HPDE6-E6E7 (cell line): ENCODE data around the gene SLC38A1.
"Not testable (repeated sequence)": the region's sequence is repeated elsewhere in the genome, so short reads cannot be mapped to it uniquely, and the experiment has no call there.

Experiments used
- DNase-seq: peaks from one replicate; pipeline ENCODE4 v3.0.0; 2011; ENCODE audit warnings: missing footprints; ENCODE audit errors: extremely low spot score

Gene SLC38A1

GRCh38 chr12:46264057-46264456, 4.8 kb downstream of the SLC38A1 start:
- DNase-seq: no peak

GRCh38 chr12:46263140-46264016, 5.5 kb downstream of the SLC38A1 start:
- no peak for DNase-seq

GRCh38 chr12:46261646-46262045, 7.2 kb downstream of the SLC38A1 start:
- no peak for DNase-seq

GRCh38 chr12:46260913-46261476, 7.8 kb downstream of the SLC38A1 start:
- DNase-seq: no peak

- no peak for DNase-seq
Measured at GRCh38 chr12:46260124-46260912, 8.5 kb downstream of the SLC38A1 start.

GRCh38 chr12:46259713-46260112, 9.1 kb downstream of the SLC38A1 start:
- DNase-seq: no peak

GRCh38 chr12:46259071-46259470, 9.8 kb downstream of the SLC38A1 start:
- DNase-seq: no peak

- DNase-seq: no peak
Measured at GRCh38 chr12:46258129-46258528, 10.7 kb downstream of the SLC38A1 start.

- DNase-seq: no peak
Measured at GRCh38 chr12:46256942-46257341, 11.9 kb downstream of the SLC38A1 start.

- DNase-seq: no peak
Measured at GRCh38 chr12:46253544-46254162, 15.2 kb downstream of the SLC38A1 start.

- DNase-seq: not testable (repeated sequence)
Measured at GRCh38 chr12:46251994-46252393, 16.8 kb downstream of the SLC38A1 start.

- not testable (repeated sequence) for DNase-seq
Measured at GRCh38 chr12:46249960-46250359, 18.9 kb downstream of the SLC38A1 start.

GRCh38 chr12:46246021-46246700, 22.7 kb downstream of the SLC38A1 start:
- DNase-seq: no peak

GRCh38 chr12:46244997-46245396, 23.8 kb downstream of the SLC38A1 start:
- no peak for DNase-seq

- no peak for DNase-seq
Measured at GRCh38 chr12:46244273-46244915, 24.4 kb downstream of the SLC38A1 start.

GRCh38 chr12:46242569-46242968, 26.3 kb downstream of the SLC38A1 start:
- no peak for DNase-seq

GRCh38 chr12:46240436-46240835, 28.4 kb downstream of the SLC38A1 start:
- DNase-seq: no peak

GRCh38 chr12:46238821-46239220, 30.0 kb downstream of the SLC38A1 start:
- no peak for DNase-seq

GRCh38 chr12:46237371-46238045, 31.3 kb downstream of the SLC38A1 start:
- DNase-seq: no peak

- no peak for DNase-seq
Measured at GRCh38 chr12:46234000-46234399, 34.8 kb downstream of the SLC38A1 start.
